IMR-90 (cell line): Measurements from ENCODE around the gene XCL1. TPM values are rescaled to one million over a fixed set of nuclear protein-coding genes. Genes with fewer than 3 reads are reported as not detected.

Experiments used
- ATAC-seq: fragments of 200-7000 bp; cut with Tn5 transposase; 2 replicates; pipeline ENCODE4 v1.9.1; 2020; ENCODE audit warnings: low read depth, mild to moderate bottlenecking, moderate library complexity
- BruUV-seq: library from RNA; stranded (reverse); fragments of 400-500 nt; replicated peaks from 2 replicates; lab custom pipeline; 2021; lab: Mats Ljungman, UMichigan
- CTCF ChIA-PET: fragments of 300-600 bp; formaldehyde crosslinking; extraction: SDS; loops from one replicate; lab custom pipeline; 2021; ENCODE audit warnings: antibody characterized with exemption; lab: Yijun Ruan, JAX
- POLR2A ChIA-PET: fragments of 300-600 bp; sonication (Branson Sonifier 250); formaldehyde crosslinking; loops from one replicate; lab custom pipeline; 2022; ENCODE audit warnings: antibody characterized with exemption; ENCODE audit not compliant: unreplicated experiment; lab: Charles Lee
- DNase-seq: peaks from one replicate; pipeline ENCODE4 v3.0.0; 2013
- H2AFZ ChIP-seq: replicated peaks from 2 replicates; pipeline ENCODE3; 2013; ENCODE audit warnings: low read length, mild to moderate bottlenecking; ENCODE audit not compliant: poor library complexity
- H2AK5ac ChIP-seq: 2 replicates; pipeline ENCODE4 v1.6.1; 2013; ENCODE audit warnings: low read depth, low read length, inconsistent platforms
- H2AK9ac ChIP-seq: replicated peaks from 2 replicates; pipeline ENCODE3; 2013; ENCODE audit warnings: mild to moderate bottlenecking, low read depth, low read length, moderate library complexity; ENCODE audit not compliant: poor library complexity
- H2BK120ac ChIP-seq: 2 replicates; pipeline ENCODE4 v1.6.1; 2013; ENCODE audit warnings: low read depth, low read length, inconsistent platforms
- H2BK15ac ChIP-seq: 3 replicates; pipeline ENCODE4 v1.6.1; 2013; ENCODE audit warnings: low read depth, low read length, inconsistent platforms
- H2BK20ac ChIP-seq: 2 replicates; pipeline ENCODE4 v1.6.1; 2013; ENCODE audit warnings: low read depth, mild to moderate bottlenecking, inconsistent platforms, low read length, moderate library complexity
- H2BK5ac ChIP-seq: 2 replicates; pipeline ENCODE4 v1.6.1; 2013; ENCODE audit warnings: mild to moderate bottlenecking, low read depth, low read length, inconsistent platforms; ENCODE audit not compliant: poor library complexity, severe bottlenecking
- H3K14ac ChIP-seq: replicated peaks from 2 replicates; pipeline ENCODE4 v1.6.1; 2013; ENCODE audit warnings: low read depth, low read length, inconsistent platforms
- H3K18ac ChIP-seq: 2 replicates; pipeline ENCODE4 v1.6.1; 2013; ENCODE audit warnings: low read depth, low read length, control low read depth
- H3K23ac ChIP-seq: 2 replicates; pipeline ENCODE4 v1.6.1; 2013; ENCODE audit warnings: low read depth, low read length, inconsistent platforms
- H3K27ac ChIP-seq: 2 replicates; pipeline ENCODE4 v1.5.1; 2013; ENCODE audit warnings: mild to moderate bottlenecking, control low read depth, low read length; ENCODE audit not compliant: insufficient read depth
- H3K27me3 ChIP-seq: 2 replicates; pipeline ENCODE4 v1.6.1; 2013; ENCODE audit warnings: low read length; ENCODE audit not compliant: control insufficient read depth, insufficient read depth
- H3K36me3 ChIP-seq: 2 replicates; pipeline ENCODE4 v1.6.1; 2013; ENCODE audit warnings: low read length, mixed read lengths; ENCODE audit not compliant: control insufficient read depth, insufficient read depth
- H3K4ac ChIP-seq: 2 replicates; pipeline ENCODE4 v1.6.1; 2013; ENCODE audit warnings: low read depth, low read length, inconsistent platforms
- H3K4me1 ChIP-seq: 2 replicates; pipeline ENCODE4 v1.6.1; 2013; ENCODE audit warnings: low read length, mixed read lengths; ENCODE audit not compliant: control insufficient read depth, insufficient read depth
- H3K4me2 ChIP-seq: 2 replicates; pipeline ENCODE4 v1.6.1; 2013; ENCODE audit warnings: low read depth, mild to moderate bottlenecking, control low read depth, low read length, moderate library complexity
- H3K4me3 ChIP-seq: 2 replicates; pipeline ENCODE4 v1.5.1; 2013; ENCODE audit warnings: low read depth, mild to moderate bottlenecking, control low read depth, low read length, moderate library complexity; ENCODE audit not compliant: insufficient read depth
- H3K56ac ChIP-seq: 2 replicates; pipeline ENCODE4 v1.6.1; 2013; ENCODE audit warnings: low read length, inconsistent platforms; ENCODE audit not compliant: insufficient read depth; ENCODE audit errors: extremely low read depth
- H3K79me1 ChIP-seq, 2 experiments: 2 replicates each; pipeline ENCODE4 v1.6.1; 2013; ENCODE audit warnings: low read length in 2 of 2, inconsistent platforms in 1 of 2, low read depth in 1 of 2
- H3K9ac ChIP-seq: 2 replicates; pipeline ENCODE4 v1.6.1; 2013; ENCODE audit warnings: low read depth, low read length, control low read depth
- H3K9me1 ChIP-seq: 2 replicates; pipeline ENCODE4 v1.6.1; 2013; ENCODE audit warnings: low read length, inconsistent platforms; ENCODE audit not compliant: insufficient read depth
- H3K9me3 ChIP-seq: 2 replicates; pipeline ENCODE4 v1.6.1; 2013; ENCODE audit warnings: low read length; ENCODE audit not compliant: control insufficient read depth, insufficient read depth
- H4K20me1 ChIP-seq: 2 replicates; pipeline ENCODE4 v1.6.1; 2013; ENCODE audit warnings: low read length, inconsistent platforms; ENCODE audit not compliant: insufficient read depth
- H4K5ac ChIP-seq: 2 replicates; pipeline ENCODE4 v1.6.1; 2013; ENCODE audit warnings: mild to moderate bottlenecking, low read depth, low read length, control low read depth
- H4K8ac ChIP-seq, 2 experiments: 2 replicates each; pipeline ENCODE4 v1.6.1; 2013; ENCODE audit warnings: low read depth in 2 of 2, low read length in 2 of 2, control low read depth in 1 of 2, inconsistent platforms in 1 of 2
- H4K91ac ChIP-seq: 2 replicates; pipeline ENCODE4 v1.6.1; 2013; ENCODE audit warnings: low read depth, low read length, inconsistent platforms; ENCODE audit not compliant: insufficient read depth
- BHLHE40 ChIP-seq: fragments of 150-350 bp; IDR thresholded peaks from 2 replicates; pipeline ENCODE4 v1.6.1; 2016; ENCODE audit warnings: mild to moderate bottlenecking, low read depth, low read length
- MXI1 ChIP-seq: IDR thresholded peaks from 2 replicates; pipeline ENCODE4 v1.6.1; 2012; ENCODE audit warnings: low read depth, mild to moderate bottlenecking, low read length, moderate library complexity, borderline replicate concordance
- WGBS, 2 experiments: methylation state at CpG; one replicate each; pipeline versions ENCODE4 v1.1.5 to v1.1.7; 2013; ENCODE audit warnings: missing lambda C conversion rate in 2 of 2; ENCODE audit not compliant: insufficient read length in 1 of 2; ENCODE audit errors: extremely low coverage in 2 of 2; 5-methylcytosine and 5-hydroxymethylcytosine counted together
- dilution Hi-C: fragments of 300-500 bp; cut with HindIII; formaldehyde crosslinking; loops from one replicate; pipeline ENCODE4 v1.14.3; 2018; ENCODE audit warnings: low sequenced_read_pairs; ENCODE audit not compliant: unreplicated experiment
- in situ Hi-C: fragments of 300-500 bp; cut with MboI; formaldehyde crosslinking; loops from 3 replicates; pipeline ENCODE4 v1.14.3; 2019; ENCODE audit warnings: low sequenced_read_pairs, inconsistent platforms, mixed read lengths
- intact Hi-C: fragments of 100-400 bp; cut with micrococcal nuclease; formaldehyde crosslinking; loops from 2 replicates; pipeline ENCODE4 v1.10.0; 2022
- polyA plus RNA-seq, 3 experiments: library from polyadenylated mRNA; depleted of rRNA; stranded (reverse); fragments of >200 nt; gene quantifications; 2 replicates each; pipeline ENCODE4 v1.2.3, GENCODE V29; 2012; ENCODE audit warnings: low replicate concordance in 1 of 3
- total RNA-seq: library from RNA; depleted of rRNA; stranded (reverse); fragments of >200 nt; gene quantifications from 2 replicates; pipeline ENCODE4 v1.2.3, GENCODE V29; 2012

The XCL1 gene
- total and polyA plus RNA-seq, 2 of the 4 experiments (the other 2 are of a cell fraction), result not detected

DNA sequence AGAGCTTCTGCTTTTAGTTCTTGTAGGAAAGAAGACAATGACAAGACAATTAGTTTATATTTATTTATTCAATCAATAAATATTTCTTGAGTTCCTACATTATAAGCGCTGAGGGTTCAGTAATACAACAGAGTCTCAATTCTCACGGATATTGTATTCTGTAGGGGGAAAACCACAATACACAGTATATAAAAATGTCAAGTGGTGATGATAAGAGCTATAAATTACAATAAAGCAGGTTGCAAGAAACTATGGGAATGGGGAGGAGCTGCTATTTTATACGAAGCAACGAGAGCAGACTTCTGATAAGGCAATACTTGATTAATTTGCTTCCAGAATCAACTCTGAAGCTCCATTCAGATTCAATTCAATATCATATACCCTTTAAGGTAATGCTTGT is 10.6 kb upstream of the XCL1 start:
- H2AK9ac ChIP-seq, result no peak overlapping the region
- H2BK120ac ChIP-seq, result no peak overlapping the region
- H4K8ac ChIP-seq, result no peak overlapping the region
- H3K27me3 ChIP-seq, result no peaks in the 10 kb centered on the region; the same call in 1 of the 2 replicates
- no peak overlapping the region for H3K23ac ChIP-seq
- ChIA-PET CTCF (interaction anchor here (1.0 kb wide), 1 partner anchor 12 kb away, joined by 3 read pairs; no protein-coding TSS in a partner anchor), POLR2A (interaction anchor here (1.5 kb wide), 1 partner anchor 15 kb away, joined by 3 read pairs; no protein-coding TSS in a partner anchor)
- H3K4me2 ChIP-seq, result no peak overlapping the region
- no peak overlapping the region for H3K14ac ChIP-seq
- TF ChIP-seq BHLHE40, result no peak
- no peak for TF ChIP-seq MXI1
- BruUV-seq, result no TSS peak
- H3K4me3 ChIP-seq, result no peak overlapping the region
- H2AK5ac ChIP-seq, result no peak overlapping the region
- ATAC-seq (no peak), DNase-seq (no peak)
- H3K9me1 ChIP-seq, result no peaks in the 10 kb centered on the region
- no peak overlapping the region for H3K9ac ChIP-seq
- no peak overlapping the region for H3K27ac ChIP-seq
- H4K5ac ChIP-seq, result no peak overlapping the region
- H4K20me1 ChIP-seq, result no peaks in the 10 kb centered on the region
- intact Hi-C loops (no loop called here), in situ Hi-C loops (no loop called here), dilution Hi-C loops (no loop called here)
- no CpG with 5 or more reads among the region's 4 CpGs for WGBS, 2 experiments
- no peaks in the 10 kb centered on the region for H3K36me3 ChIP-seq
- no peak overlapping the region for H3K56ac ChIP-seq
- H3K4me1 ChIP-seq, result no peaks in the 10 kb centered on the region
- no peak overlapping the region for H4K91ac ChIP-seq
- no peak overlapping the region for H2AFZ ChIP-seq
- no peak overlapping the region for H2BK20ac ChIP-seq
- H3K9me3 ChIP-seq, result no peaks in the 10 kb centered on the region
- H2BK5ac ChIP-seq, result no peak overlapping the region
- no peak overlapping the region for H3K18ac ChIP-seq
- H3K79me1 ChIP-seq, result no peaks in the 10 kb centered on the region
- H3K4ac ChIP-seq, result no peak overlapping the region
- no peak overlapping the region for H2BK15ac ChIP-seq
